Fibroblast of lung (primary cell): ENCODE results near the gene OXGR1. TPM values are rescaled to one million over a fixed set of nuclear protein-coding genes. Genes with fewer than 3 reads are reported as not detected.
"Not testable (repeated sequence)": the region's sequence is repeated elsewhere in the genome, so short reads cannot be mapped to it uniquely, and the experiment has no call there.

Source experiments
- DNase-seq, 2 donors: peaks; one replicate each; pipeline versions ENCODE4 v3.0.0 to v3.0.0-alpha.2; 2010; ENCODE audit warnings: low read depth in 2 of 2
- H2AFZ ChIP-seq: 2 replicates; pipeline ENCODE4 v1.5.1; 2012; ENCODE audit warnings: low read length, control low read depth, inconsistent platforms
- H3K27ac ChIP-seq: 2 replicates; pipeline ENCODE4 v1.5.1; 2011; ENCODE audit warnings: low read length, control low read depth; ENCODE audit not compliant: insufficient read depth
- H3K27me3 ChIP-seq: 2 replicates; pipeline ENCODE4 v1.5.1; 2011; ENCODE audit warnings: mild to moderate bottlenecking, low read length; ENCODE audit not compliant: control insufficient read depth, insufficient read depth
- H3K36me3 ChIP-seq: 2 replicates; pipeline ENCODE4 v1.5.1; 2011; ENCODE audit warnings: low read length; ENCODE audit not compliant: control insufficient read depth, insufficient read depth
- H3K4me1 ChIP-seq: 2 replicates; pipeline ENCODE4 v1.5.1; 2011; ENCODE audit warnings: low read length; ENCODE audit not compliant: control insufficient read depth, insufficient read depth; ENCODE audit errors: extremely low read depth
- H3K4me2 ChIP-seq: 2 replicates; pipeline ENCODE4 v1.5.1; 2011; ENCODE audit warnings: low read length, control low read depth; ENCODE audit not compliant: insufficient read depth; ENCODE audit errors: extremely low read depth
- H3K4me3 ChIP-seq, 4 experiments: fragments of 200-600 bp in 1 of 4; sonication (generic) in 1 of 4; replicated peaks in 1 of 4; 2 replicates each; pipeline ENCODE4 v1.5.1; 2011 to 2016; ENCODE audit warnings: low read length in 4 of 4, low read depth in 3 of 4, mild to moderate bottlenecking in 3 of 4, control low read depth in 2 of 4, inconsistent platforms in 1 of 4, mixed read lengths in 1 of 4; ENCODE audit not compliant: insufficient read depth in 1 of 4; ENCODE audit errors: control extremely low read depth in 1 of 4
- H3K79me2 ChIP-seq: 2 replicates; pipeline ENCODE4 v1.5.1; 2012; ENCODE audit warnings: mild to moderate bottlenecking, low read length, inconsistent platforms; ENCODE audit not compliant: control insufficient read depth, insufficient read depth
- H3K9ac ChIP-seq: 2 replicates; pipeline ENCODE4 v1.5.1; 2011; ENCODE audit warnings: mild to moderate bottlenecking, low read length, control low read depth; ENCODE audit not compliant: insufficient read depth
- H3K9me3 ChIP-seq: 2 replicates; pipeline ENCODE4 v1.5.1; 2012; ENCODE audit warnings: low read depth, low read length; ENCODE audit not compliant: control insufficient read depth, insufficient read depth
- H4K20me1 ChIP-seq: 2 replicates; pipeline ENCODE4 v1.5.1; 2011; ENCODE audit warnings: low read length; ENCODE audit not compliant: control insufficient read depth, insufficient read depth; ENCODE audit errors: extremely low read depth
- CTCF ChIP-seq, 2 donors: IDR thresholded peaks in 1 of 2; conservative IDR thresholded peaks in 1 of 2; 1 replicate in 1 of 2; 2 replicates in 1 of 2; pipeline ENCODE4 v1.5.1; 2011 to 2012; ENCODE audit warnings: low read length in 2 of 2, control low read depth in 1 of 2, inconsistent platforms in 1 of 2, low read depth in 1 of 2, mild to moderate bottlenecking in 1 of 2
- EZH2 ChIP-seq: IDR thresholded peaks from 2 replicates; pipeline ENCODE4 v1.5.1; 2012; ENCODE audit warnings: low read length, control low read depth, mild to moderate bottlenecking; ENCODE audit errors: missing control alignments
- polyA plus RNA-seq, 2 donors: library from polyadenylated mRNA; depleted of rRNA in 1 of 2; stranded (reverse) in 1 of 2; unstranded in 1 of 2; fragments of >200 nt; gene quantifications; 2 replicates each; pipeline ENCODE4 v1.2.1, GENCODE V29; 2011 to 2012; ENCODE audit warnings: missing spikeins in 1 of 2
- total RNA-seq: library from RNA; depleted of rRNA; stranded (reverse); fragments of >200 nt; gene quantifications from 2 replicates; pipeline ENCODE4 v1.2.1, GENCODE V29; 2014

The OXGR1 gene
- total and polyA plus RNA-seq, 2 donors (not counting 1 experiment from before 2014, with no cell fraction given), result not detected

DNA sequence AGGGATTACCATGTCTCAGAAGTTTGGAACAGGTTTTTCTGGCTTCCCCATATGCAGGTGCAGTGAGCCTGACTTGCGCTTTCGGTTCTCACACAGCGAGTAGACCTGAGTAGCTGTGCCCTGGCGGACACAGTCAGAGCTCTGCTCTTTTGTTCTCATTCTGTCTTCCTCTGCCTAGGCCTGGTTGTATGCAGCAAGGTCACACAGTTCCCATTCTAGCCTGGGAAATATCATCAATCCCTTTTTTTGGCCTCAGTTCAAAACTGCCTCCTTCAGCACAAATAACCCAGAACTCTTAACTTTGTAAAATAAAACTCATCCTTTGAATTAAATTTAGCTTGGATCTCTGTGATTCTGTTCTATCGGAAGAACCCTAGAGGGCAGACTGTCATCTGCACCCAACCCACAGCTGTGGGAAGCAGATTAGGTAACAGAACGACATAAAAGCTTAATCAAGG lies 10.2 kb downstream of the OXGR1 start:
- no peaks in the 10 kb centered on the region for H3K79me2 ChIP-seq
- no peaks in the 10 kb centered on the region for H3K9me3 ChIP-seq
- H3K4me1 ChIP-seq, result no peaks in the 10 kb centered on the region
- H4K20me1 ChIP-seq, result no peaks in the 10 kb centered on the region
- no peaks in the 10 kb centered on the region for H3K36me3 ChIP-seq
- no peaks in the 10 kb centered on the region for H3K27me3 ChIP-seq
- H3K9ac ChIP-seq, result no peak overlapping the region
- no peak overlapping the region for H3K4me2 ChIP-seq
- DNase-seq, result no peak
- peak in 1 of 2 donors; percentile 10 for TF ChIP-seq CTCF (conservative IDR thresholded peaks at IDR 0.05 in 1 of 2, IDR thresholded peaks at IDR 0.05 in 1 of 2; ENCODE audit: low read depth in 1 of 2, low read length in 2 of 2)
- TF ChIP-seq EZH2, result no peak
- H3K4me3 ChIP-seq, result no peak overlapping the region
- no peak overlapping the region for H2AFZ ChIP-seq
- H3K27ac ChIP-seq, result no peak overlapping the region

DNA sequence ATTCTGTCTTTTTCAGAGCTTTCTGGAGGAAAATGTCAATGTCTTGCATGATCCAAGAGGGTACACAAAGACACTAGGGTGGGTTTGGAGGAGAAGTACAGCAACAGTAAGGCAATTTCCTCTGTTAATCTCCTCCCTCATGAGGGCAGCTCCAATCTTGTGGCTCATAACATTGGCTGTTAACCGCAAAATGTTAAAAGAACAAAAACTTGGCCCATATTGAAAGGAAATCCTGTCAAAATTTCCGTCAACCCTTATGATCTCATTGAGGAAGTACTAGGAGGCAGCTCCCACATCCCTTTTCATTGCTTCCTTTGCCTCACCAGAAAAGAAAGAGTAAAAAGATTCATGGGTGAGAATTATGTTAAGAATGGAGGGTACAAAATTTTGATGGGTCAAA lies 11.6 kb downstream of the OXGR1 start:
- no peak for TF ChIP-seq CTCF (conservative IDR thresholded peaks at IDR 0.05 in 1 of 2, IDR thresholded peaks at IDR 0.05 in 1 of 2; ENCODE audit: low read depth in 1 of 2, low read length in 2 of 2)
- no peak for TF ChIP-seq EZH2
- no peaks in the 10 kb centered on the region for H3K27me3 ChIP-seq

GRCh38 chr13:96979861-96980260 lies 14.4 kb downstream of the OXGR1 start:
- not testable (repeated sequence) for H3K79me2 ChIP-seq, H3K27ac ChIP-seq, H3K4me1 ChIP-seq, H3K27me3 ChIP-seq, H4K20me1 ChIP-seq, H3K4me3 ChIP-seq, H3K9me3 ChIP-seq, DNase-seq, H3K4me2 ChIP-seq, H3K36me3 ChIP-seq, H3K9ac ChIP-seq, H2AFZ ChIP-seq

More for the DNA sequence above, 11.6 kb downstream of the OXGR1 start:
- Histone ChIP-seq H2AFZ (no peak overlapping the region), H3K27ac (no peak overlapping the region), H3K79me2 (no peaks in the 10 kb centered on the region), H3K4me3 (no peak overlapping the region), H3K36me3 (no peaks in the 10 kb centered on the region), H3K9ac (no peak overlapping the region), H4K20me1 (no peaks in the 10 kb centered on the region), H3K9me3 (no peaks in the 10 kb centered on the region), H3K4me1 (no peaks in the 10 kb centered on the region), H3K4me2 (no peak overlapping the region)
- DNase-seq, result peak in 1 of 2 donors; percentile 5
